ENCODE results near the gene PHF2.

The PHF2 gene

GRCh38 chr9:93576258-93577077 lies at the start of gene PHF2:
PHF2 (plus strand) TSS chr9:93576584; CDS start chr9:93576774, 190 bp downstream.
- DNase-seq = no peak

- DNase-seq = no peak
Measured at GRCh38 chr9:93531374-93531773, 45.0 kb upstream of the PHF2 start.

- no peak for DNase-seq
Measured at GRCh38 chr9:93532141-93532540, 44.2 kb upstream of the PHF2 start.

- no peak for DNase-seq
Measured at GRCh38 chr9:93533863-93534262, 42.5 kb upstream of the PHF2 start.

GRCh38 chr9:93536167-93536566 lies 40.2 kb upstream of the PHF2 start:
- DNase-seq = no peak

- DNase-seq = no peak
Measured at GRCh38 chr9:93536874-93537273, 39.5 kb upstream of the PHF2 start.

GRCh38 chr9:93540305-93540704 lies 36.1 kb upstream of the PHF2 start:
- DNase-seq = no peak

GRCh38 chr9:93541005-93541404 lies 35.4 kb upstream of the PHF2 start:
- no peak for DNase-seq

GRCh38 chr9:93541581-93542349 lies 34.6 kb upstream of the PHF2 start:
- no peak for DNase-seq

- DNase-seq = no peak
Measured at GRCh38 chr9:93543117-93543516, 33.3 kb upstream of the PHF2 start.

GRCh38 chr9:93546356-93546755 lies 30.0 kb upstream of the PHF2 start:
- DNase-seq = peak; percentile 44

- peak; percentile 15 for DNase-seq
Measured at GRCh38 chr9:93549611-93550010, 26.8 kb upstream of the PHF2 start.

GRCh38 chr9:93552923-93553322 lies 23.5 kb upstream of the PHF2 start:
- no peak for DNase-seq

- no peak for DNase-seq
Measured at GRCh38 chr9:93555370-93555769, 21.0 kb upstream of the PHF2 start.

- DNase-seq = no peak
Measured at GRCh38 chr9:93557366-93558137, 18.8 kb upstream of the PHF2 start.

- no peak for DNase-seq
Measured at GRCh38 chr9:93558503-93558902, 17.9 kb upstream of the PHF2 start.

GRCh38 chr9:93560991-93561390 lies 15.4 kb upstream of the PHF2 start:
- no peak for DNase-seq

- no peak for DNase-seq
Measured at GRCh38 chr9:93562157-93562556, 14.2 kb upstream of the PHF2 start.

- no peak for DNase-seq
Measured at GRCh38 chr9:93565089-93565488, 11.3 kb upstream of the PHF2 start.

GRCh38 chr9:93566408-93567270 lies 9.7 kb upstream of the PHF2 start:
- DNase-seq = peak; percentile 94

- no peak for DNase-seq
Measured at GRCh38 chr9:93567271-93567959, 9.0 kb upstream of the PHF2 start.

GRCh38 chr9:93568169-93568568 lies 8.2 kb upstream of the PHF2 start:
- no peak for DNase-seq

All from NCI-H345 (cell line).